Activated T-cell treated with anti-CD3 and anti-CD28 coated beads, Interleukin-2, amount 50 U/mL, for 24 hours (primary cell): ENCODE results near the gene RSF1.
A peak's percentile ranks its signal among the peaks of the same experiment; 100 is the strongest.

Experiments used
- DNase-seq: peaks from one replicate; pipeline ENCODE4 v3.0.0-alpha.2; 2020
- H3K27ac Mint-ChIP-seq: 2 replicates; pipeline ENCODE4 v1.8.0; 2020; ENCODE audit warnings: mild to moderate bottlenecking, mixed read lengths
- H3K27me3 Mint-ChIP-seq: 2 replicates; pipeline ENCODE4 v1.8.0; 2020; ENCODE audit warnings: mixed read lengths
- H3K36me3 Mint-ChIP-seq: 2 replicates; pipeline ENCODE4 v1.8.0; 2020; ENCODE audit warnings: low read depth, mixed read lengths
- H3K4me1 Mint-ChIP-seq: 2 replicates; pipeline ENCODE4 v1.8.0; 2020; ENCODE audit warnings: low read depth, mixed read lengths
- H3K4me3 Mint-ChIP-seq: 2 replicates; pipeline ENCODE4 v1.8.0; 2020; ENCODE audit warnings: mild to moderate bottlenecking, moderate library complexity, mixed read lengths
- H3K9me3 Mint-ChIP-seq: 2 replicates; pipeline ENCODE4 v1.8.0; 2020; ENCODE audit warnings: mixed read lengths

RSF1 gene

DNA sequence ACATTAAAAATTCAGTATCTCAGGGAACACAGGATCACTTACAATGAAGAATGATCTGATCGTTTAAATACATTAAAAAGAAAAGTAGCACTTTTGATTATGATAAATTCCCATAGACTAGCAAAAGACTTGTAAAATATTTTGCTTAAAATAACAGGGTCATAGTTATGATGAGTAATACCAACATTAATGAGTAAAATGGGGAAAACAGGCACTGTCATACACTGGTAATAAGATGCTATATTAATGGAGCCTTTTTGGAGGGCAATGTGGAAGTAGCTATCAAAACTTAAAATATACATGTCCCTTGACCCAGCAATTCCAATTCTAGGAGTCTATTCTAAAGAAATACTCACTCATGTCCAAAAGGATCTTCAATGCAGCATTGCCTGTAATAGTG, 121.1 kb downstream of the RSF1 start:
- DNase-seq = no peak
- Mint-ChIP-seq H3K4me1 (peaks cover 7% of the 10 kb centered on the region), H3K27ac (no peak overlapping the region), H3K27me3 (no peaks in the 10 kb centered on the region), H3K36me3 (peaks cover 75% of the 10 kb centered on the region), H3K9me3 (no peaks in the 10 kb centered on the region), H3K4me3 (no peak overlapping the region)

DNA sequence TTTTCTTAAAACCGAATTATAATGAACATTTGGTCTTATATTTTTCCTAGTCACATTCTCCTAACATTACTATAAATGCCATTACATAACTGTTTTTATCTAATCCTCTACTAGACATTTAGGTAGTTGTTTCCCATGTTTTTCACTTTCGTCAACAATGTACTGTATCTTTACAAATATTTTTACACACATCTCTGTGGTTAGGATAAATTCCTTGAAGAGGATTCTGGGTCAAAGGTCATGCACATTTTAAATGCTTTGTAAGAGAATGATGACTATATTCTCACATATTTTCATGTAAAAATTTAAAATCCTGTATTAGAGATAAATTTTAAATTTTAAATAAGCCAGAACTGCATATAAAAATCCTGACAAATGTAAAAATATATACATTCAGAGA, 121.6 kb downstream of the RSF1 start:
- H3K27me3 Mint-ChIP-seq = no peaks in the 10 kb centered on the region
- H3K27ac Mint-ChIP-seq = no peak overlapping the region
- peaks cover 5% of the 10 kb centered on the region for H3K4me1 Mint-ChIP-seq
- no peak for DNase-seq
- H3K4me3 Mint-ChIP-seq = no peak overlapping the region
- no peaks in the 10 kb centered on the region for H3K9me3 Mint-ChIP-seq
- H3K36me3 Mint-ChIP-seq = peaks cover 73% of the 10 kb centered on the region

DNA sequence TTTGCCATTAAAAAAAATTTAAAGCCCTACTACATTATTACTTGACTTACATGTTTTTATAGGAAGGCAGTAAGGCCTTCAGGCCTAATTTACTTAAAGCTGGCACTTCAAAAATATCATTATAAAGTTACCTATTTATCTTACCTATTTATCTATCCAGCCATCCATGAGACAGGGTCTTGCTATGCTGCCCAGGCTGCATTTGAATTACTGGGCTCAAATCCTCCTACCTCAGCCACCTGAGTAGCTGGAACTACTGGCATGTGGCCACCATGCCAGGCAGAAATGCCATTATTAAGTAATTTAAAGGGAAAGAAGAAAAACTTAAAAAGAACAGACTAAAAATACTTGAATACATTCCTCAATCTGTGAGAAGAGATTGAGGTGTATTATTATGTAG, 122.7 kb downstream of the RSF1 start:
- H3K27me3 Mint-ChIP-seq = no peaks in the 10 kb centered on the region
- DNase-seq = no peak
- H3K9me3 Mint-ChIP-seq = no peaks in the 10 kb centered on the region
- peaks cover 5% of the 10 kb centered on the region for H3K4me1 Mint-ChIP-seq
- no peak overlapping the region for H3K27ac Mint-ChIP-seq
- H3K36me3 Mint-ChIP-seq = peaks cover 72% of the 10 kb centered on the region
- H3K4me3 Mint-ChIP-seq = no peak overlapping the region

DNA sequence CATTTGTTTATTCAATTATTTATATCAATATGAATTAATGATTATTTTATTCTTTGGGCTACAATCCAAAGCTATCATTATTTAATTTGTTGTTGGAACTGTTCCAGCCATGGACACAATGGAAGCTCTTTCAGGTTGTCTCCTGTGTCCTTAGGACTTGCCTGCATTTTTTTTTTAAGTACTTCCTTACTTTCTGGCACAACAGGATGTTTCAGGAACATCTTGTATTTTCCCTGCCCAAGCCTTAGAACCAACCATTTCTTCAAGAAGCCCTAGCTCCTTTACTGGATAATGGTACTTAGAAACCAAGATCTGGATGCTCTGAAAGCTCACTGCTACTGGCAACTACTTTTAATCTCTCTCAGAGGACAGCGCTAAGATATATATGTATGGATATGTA, 125.1 kb downstream of the RSF1 start:
- Mint-ChIP-seq H3K4me1 (no peaks in the 10 kb centered on the region), H3K9me3 (no peaks in the 10 kb centered on the region), H3K27ac (no peak overlapping the region), H3K27me3 (no peaks in the 10 kb centered on the region), H3K4me3 (no peak overlapping the region), H3K36me3 (peaks cover 73% of the 10 kb centered on the region)
- DNase-seq = no peak

DNA sequence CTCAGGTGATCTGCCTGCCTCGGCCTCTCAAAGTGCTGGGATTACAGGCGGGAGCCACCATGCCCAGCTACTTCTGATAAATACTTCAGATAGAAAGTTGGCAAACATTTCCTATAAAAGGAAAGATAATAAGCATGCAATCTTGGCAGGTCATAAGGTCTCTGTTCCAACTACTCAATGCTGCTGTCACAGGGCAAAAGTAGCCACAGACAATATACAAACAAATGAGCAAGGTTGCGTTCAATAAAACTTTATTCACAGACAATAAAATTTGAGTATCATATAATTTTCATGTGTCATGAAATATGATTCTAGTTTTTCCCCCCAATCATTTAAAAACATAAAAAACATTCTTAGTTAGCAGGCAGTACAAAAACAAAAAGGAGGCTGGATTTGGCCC, 129.9 kb downstream of the RSF1 start:
- no peaks in the 10 kb centered on the region for H3K27me3 Mint-ChIP-seq
- H3K4me3 Mint-ChIP-seq = no peak overlapping the region
- peaks cover 76% of the 10 kb centered on the region for H3K36me3 Mint-ChIP-seq
- H3K4me1 Mint-ChIP-seq = no peaks in the 10 kb centered on the region
- H3K27ac Mint-ChIP-seq = peak overlapping the region; percentile 39
- DNase-seq = no peak
- no peaks in the 10 kb centered on the region for H3K9me3 Mint-ChIP-seq

DNA sequence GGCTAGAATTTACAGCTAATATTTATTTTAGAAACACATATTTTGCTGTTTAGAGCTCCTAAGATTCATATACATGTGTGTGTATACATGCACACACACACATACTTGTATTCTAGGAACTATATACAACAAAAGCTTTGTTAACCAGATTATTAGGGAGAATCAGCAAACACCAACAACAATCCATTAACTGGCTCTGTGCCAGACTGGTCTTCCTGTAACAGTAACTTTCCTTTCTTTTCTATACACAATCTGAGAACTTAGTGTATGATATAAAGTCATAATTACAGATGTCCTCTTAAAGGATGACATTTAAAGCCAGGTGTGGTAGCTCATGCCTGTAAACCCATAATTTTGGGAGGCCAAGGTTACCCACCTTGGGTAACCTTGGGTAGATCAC, 133.4 kb downstream of the RSF1 start:
- Mint-ChIP-seq H3K9me3 (no peaks in the 10 kb centered on the region), H3K36me3 (peaks cover 80% of the 10 kb centered on the region), H3K27ac (no peak overlapping the region), H3K4me1 (no peaks in the 10 kb centered on the region), H3K4me3 (no peak overlapping the region), H3K27me3 (no peaks in the 10 kb centered on the region)
- DNase-seq = no peak

DNA sequence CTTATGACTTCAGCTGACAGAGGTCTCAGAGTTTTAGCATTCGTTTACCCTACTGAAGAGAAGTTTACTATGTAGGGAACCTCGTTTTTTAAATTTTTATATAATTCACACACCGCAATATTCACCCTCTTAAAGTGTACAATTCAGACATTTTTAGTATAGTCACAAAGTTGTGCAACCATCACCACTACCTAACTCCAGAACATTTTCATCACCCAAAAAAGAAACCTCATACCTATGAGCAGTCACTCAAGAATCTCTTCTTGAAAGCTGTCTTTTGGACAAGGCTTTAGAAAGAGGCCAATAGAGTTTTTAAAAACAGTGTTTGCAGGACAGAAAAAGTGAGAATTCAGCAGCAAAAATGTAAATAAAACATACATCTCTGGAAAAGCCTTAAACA, 143.4 kb downstream of the RSF1 start:
- Mint-ChIP-seq H3K27me3 (no peaks in the 10 kb centered on the region), H3K4me1 (no peaks in the 10 kb centered on the region), H3K36me3 (peaks cover 88% of the 10 kb centered on the region), H3K4me3 (no peak overlapping the region), H3K27ac (peak overlapping the region; percentile 18), H3K9me3 (no peaks in the 10 kb centered on the region)
- no peak for DNase-seq

DNA sequence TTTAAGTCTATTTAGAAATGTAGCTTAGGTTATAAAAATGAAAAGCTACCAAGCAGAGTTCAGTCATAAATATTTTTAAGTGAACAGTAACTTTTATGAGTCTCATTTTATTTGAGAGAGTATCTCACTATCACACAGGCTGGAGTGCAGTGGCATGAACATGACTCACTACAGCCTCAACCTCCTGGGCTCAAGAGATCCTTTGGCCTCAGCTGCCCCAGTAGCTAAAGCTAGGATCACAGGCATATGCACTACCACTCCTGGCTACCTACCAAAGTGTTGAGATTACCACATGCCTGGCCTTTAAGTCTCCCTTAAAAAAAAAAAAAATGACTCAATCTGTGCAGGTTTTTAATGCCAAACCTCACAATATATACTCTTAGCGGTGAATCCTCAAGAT, 148.3 kb downstream of the RSF1 start:
- no peak overlapping the region for H3K27ac Mint-ChIP-seq
- no peak for DNase-seq
- peaks cover 92% of the 10 kb centered on the region for H3K36me3 Mint-ChIP-seq
- no peaks in the 10 kb centered on the region for H3K4me1 Mint-ChIP-seq
- H3K4me3 Mint-ChIP-seq = no peak overlapping the region
- H3K9me3 Mint-ChIP-seq = no peaks in the 10 kb centered on the region
- H3K27me3 Mint-ChIP-seq = no peaks in the 10 kb centered on the region

DNA sequence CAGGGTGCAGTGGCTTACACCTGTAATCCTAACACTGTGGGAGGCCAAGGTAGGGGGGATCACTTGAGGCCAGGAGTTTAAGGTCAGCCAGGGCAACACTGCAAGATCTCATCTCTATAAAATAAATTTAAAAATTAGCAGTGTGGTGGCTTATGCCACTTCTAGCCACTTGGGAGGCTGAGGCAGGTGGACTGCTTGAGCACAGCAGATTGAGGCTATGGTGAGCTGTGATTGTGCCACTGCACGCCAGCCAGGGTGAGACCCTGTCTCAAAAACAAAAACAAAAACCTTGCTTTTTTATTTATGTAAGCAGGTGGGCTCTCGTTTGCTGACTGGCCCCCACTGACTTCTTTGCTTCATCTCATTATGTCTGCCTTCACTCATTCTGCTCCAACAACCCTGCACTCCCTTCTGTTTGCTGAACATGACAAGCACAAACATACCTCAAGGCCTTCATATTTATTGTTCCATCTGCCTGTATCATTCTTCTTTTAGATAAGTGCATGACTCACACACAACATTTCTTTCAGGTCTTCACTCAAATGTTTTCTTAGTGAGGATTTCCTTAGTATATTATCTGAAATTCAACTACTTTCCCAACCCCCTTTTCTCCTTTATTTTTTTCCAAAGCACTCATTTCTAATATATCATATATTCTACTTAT, 150.5 kb downstream of the RSF1 start:
- Mint-ChIP-seq H3K4me3 (no peak overlapping the region), H3K4me1 (no peaks in the 10 kb centered on the region), H3K9me3 (no peaks in the 10 kb centered on the region), H3K36me3 (peaks cover 91% of the 10 kb centered on the region), H3K27me3 (no peaks in the 10 kb centered on the region), H3K27ac (peak overlapping the region; percentile 24)
- no peak for DNase-seq

DNA sequence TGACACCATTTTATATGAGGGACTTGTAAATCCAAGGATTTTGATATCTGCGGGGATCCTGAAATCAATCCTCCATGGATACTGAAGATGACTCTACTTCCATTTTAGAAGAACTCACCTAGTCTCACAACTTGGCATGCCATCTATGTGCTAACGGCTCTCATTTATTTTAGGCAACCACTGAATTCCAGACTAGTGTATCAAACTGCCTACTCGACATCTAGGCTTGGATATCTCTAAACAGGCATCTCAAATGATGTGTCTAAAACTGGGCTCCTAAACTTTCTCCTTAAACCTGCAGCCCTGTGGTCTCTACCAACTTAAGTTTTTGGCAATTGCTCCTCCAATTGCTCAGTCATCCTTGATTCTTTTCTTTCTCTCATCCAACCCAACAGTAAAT, 151.8 kb downstream of the RSF1 start:
- H3K27ac Mint-ChIP-seq = no peak overlapping the region
- H3K4me3 Mint-ChIP-seq = no peak overlapping the region
- no peaks in the 10 kb centered on the region for H3K4me1 Mint-ChIP-seq
- no peaks in the 10 kb centered on the region for H3K27me3 Mint-ChIP-seq
- H3K9me3 Mint-ChIP-seq = no peaks in the 10 kb centered on the region
- peaks cover 89% of the 10 kb centered on the region for H3K36me3 Mint-ChIP-seq
- DNase-seq = no peak

DNA sequence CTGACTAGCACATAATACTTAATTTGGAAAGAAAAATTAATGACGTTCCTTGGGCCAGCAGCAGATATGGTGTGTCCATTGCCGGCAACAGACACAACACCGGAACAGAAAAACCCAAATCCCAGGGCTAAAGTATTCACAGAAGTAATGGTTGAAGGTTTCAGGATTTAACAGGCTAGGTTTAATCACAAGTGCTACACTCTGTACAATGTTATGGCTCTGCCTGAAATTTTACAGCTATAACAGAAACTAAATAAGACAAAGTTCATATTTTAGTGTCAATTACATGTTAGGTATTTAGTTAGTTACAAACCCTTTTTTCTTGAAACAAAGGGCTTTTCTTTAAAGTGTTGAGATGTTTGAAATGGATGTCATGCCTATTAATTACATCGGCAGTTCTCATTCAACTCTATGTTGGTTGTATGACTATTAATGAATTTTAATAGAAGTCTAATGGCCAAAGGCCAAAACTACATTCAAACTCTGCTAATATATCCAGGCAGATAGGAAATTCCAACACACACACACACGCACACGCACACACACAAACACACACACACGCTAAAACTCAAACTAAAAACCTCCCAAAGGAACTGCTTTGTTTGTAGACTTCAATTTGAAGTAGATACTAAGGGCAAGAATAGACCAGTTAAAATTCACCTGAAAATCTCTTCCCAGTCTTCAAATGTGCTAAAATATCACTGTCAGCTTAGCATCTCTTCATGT, 155.1 kb downstream of the RSF1 start:
- Mint-ChIP-seq H3K36me3 (peaks cover 63% of the 10 kb centered on the region), H3K4me3 (no peak overlapping the region), H3K9me3 (no peaks in the 10 kb centered on the region), H3K27me3 (no peaks in the 10 kb centered on the region), H3K4me1 (no peaks in the 10 kb centered on the region), H3K27ac (peak overlapping the region; percentile 14)
- no peak for DNase-seq

DNA sequence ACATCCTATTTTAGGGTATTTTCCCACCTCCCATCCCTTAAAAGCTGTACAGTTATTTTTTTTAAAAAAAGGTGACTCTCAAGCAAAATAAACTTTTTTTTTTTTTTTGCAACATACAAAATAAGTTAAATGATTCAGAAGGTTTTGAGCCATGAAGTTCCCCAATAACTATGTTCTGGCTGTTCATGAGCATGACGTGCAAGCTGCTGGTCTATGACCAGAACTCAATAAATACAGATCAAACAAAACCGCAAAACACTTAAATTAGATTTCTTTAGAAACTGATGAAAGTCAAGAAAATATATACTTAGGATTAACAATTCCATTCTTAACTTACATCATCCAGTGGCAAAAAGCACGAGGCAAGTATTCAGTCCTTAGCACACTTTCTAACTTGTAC, 158.9 kb downstream of the RSF1 start:
- H3K36me3 Mint-ChIP-seq = peaks cover 28% of the 10 kb centered on the region
- DNase-seq = no peak
- no peaks in the 10 kb centered on the region for H3K9me3 Mint-ChIP-seq
- H3K4me1 Mint-ChIP-seq = no peaks in the 10 kb centered on the region
- no peaks in the 10 kb centered on the region for H3K27me3 Mint-ChIP-seq
- no peak overlapping the region for H3K27ac Mint-ChIP-seq
- H3K4me3 Mint-ChIP-seq = no peak overlapping the region

DNA sequence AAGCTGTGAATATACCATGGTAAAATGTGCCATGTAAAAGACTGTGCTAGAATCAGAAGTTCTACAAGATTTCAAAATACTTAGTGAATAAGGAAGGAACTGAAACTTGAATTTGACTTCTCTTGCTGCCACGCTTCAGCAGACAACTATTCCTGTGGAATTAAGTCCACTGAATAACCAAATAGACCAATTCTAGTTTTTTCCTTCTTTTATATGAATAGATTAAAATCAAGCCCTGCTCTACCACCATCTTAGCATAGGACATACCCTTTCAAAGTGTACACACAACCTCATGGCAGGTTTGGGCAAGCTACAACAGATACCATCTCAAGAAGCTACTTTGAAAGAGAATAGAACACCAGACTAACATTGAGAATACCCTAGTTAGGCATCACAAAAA, 159.6 kb downstream of the RSF1 start:
- H3K36me3 Mint-ChIP-seq = peaks cover 22% of the 10 kb centered on the region
- H3K4me3 Mint-ChIP-seq = no peak overlapping the region

DNA sequence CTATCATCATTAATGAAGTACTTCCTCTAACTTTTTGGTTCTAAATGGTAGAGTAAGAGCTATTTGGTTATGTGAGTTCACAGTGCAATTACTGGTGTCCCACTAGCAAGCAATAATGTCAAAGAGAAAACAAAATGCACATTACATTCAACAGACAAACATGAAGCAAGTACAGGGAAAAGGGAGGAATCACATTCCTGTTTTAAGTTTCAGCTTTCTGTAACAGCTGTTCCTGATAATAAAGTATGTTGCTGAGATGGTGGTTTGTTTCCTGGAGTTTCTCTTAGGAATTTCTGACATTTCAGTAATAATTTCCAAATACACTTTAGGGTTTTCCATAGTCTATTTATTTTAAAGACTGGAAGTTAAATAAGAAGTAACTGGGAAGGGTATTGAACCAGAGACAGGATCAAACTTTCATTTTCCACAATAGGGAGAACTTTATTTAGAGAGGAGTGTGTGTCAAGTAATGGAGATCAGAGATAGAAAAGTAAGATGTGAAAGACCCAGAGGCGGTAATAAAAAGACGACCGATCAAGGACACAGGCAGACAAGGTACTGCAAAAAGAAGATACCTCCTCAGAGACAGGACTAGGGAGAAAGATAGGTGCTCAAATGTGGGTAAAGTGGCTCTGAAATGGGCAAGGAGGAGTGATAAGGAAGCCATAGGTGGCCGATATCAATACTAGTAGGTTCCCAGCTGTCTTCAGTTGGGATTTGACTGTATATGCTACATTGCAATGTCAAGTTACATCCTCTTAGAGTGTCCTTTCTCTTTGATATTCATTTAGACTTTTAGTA, 162.1 kb downstream of the RSF1 start:
- Mint-ChIP-seq H3K27ac (no peak overlapping the region), H3K4me1 (no peaks in the 10 kb centered on the region), H3K36me3 (peaks cover 2% of the 10 kb centered on the region), H3K9me3 (no peaks in the 10 kb centered on the region), H3K27me3 (no peaks in the 10 kb centered on the region), H3K4me3 (no peak overlapping the region)
- DNase-seq = no peak

More for the DNA sequence above, 159.6 kb downstream of the RSF1 start:
- Mint-ChIP-seq H3K9me3 (no peaks in the 10 kb centered on the region), H3K27ac (no peak overlapping the region), H3K27me3 (no peaks in the 10 kb centered on the region), H3K4me1 (no peaks in the 10 kb centered on the region)
- DNase-seq = no peak

DNA sequence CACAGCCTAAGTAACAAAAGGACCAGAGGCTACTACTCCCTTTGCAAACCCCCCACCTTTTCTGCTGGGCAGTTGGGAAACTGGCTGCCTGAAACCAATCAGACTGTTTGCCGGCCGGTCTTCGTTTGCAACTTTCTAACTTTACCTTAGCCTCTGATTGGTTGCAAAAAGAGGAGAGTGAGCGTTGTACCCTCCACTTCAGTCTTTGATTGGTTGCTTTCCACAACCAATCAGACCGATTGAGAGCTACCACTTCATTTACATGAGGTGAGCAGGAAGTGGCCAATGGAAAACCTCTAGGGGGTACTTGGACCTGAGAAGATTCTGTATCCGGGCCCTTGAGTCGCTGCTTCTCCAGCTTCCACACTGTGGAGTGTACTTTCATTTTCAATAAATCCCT, 164.2 kb downstream of the RSF1 start:
- Mint-ChIP-seq H3K36me3 (no peaks in the 10 kb centered on the region), H3K27me3 (no peaks in the 10 kb centered on the region), H3K4me3 (no peak overlapping the region), H3K9me3 (no peaks in the 10 kb centered on the region), H3K4me1 (no peaks in the 10 kb centered on the region), H3K27ac (no peak overlapping the region)
- no peak for DNase-seq
